ENCODE data around the gene LARGE1.

- TF ChIP-seq CTCF (IDR thresholded peaks at IDR 0.05): no peak
- no peak for TF ChIP-seq POLR2A (IDR thresholded peaks at IDR 0.05)
Observed at GRCh38 chr22:33906475-33906874, 13.8 kb downstream of the LARGE1 start.

All from tibial nerve (tissue), 3 donors.